Activated naive CD4-positive, alpha-beta T cell treated with anti-CD3 and anti-CD28 coated beads, Interleukin-2, amount 50 U/mL, for 24 hours (primary cell): Measurements from ENCODE around the gene BTNL3.
"Not testable (repeated sequence)": the region's sequence is repeated elsewhere in the genome, so short reads cannot be mapped to it uniquely, and the experiment has no call there.

Experiments used
- H3K27ac Mint-ChIP-seq: one replicate; pipeline ENCODE4 v1.8.0; 2021; ENCODE audit warnings: mild to moderate bottlenecking, mixed read lengths
- H3K27me3 Mint-ChIP-seq: one replicate; pipeline ENCODE4 v1.8.0; 2021; ENCODE audit warnings: mixed read lengths
- H3K36me3 Mint-ChIP-seq: one replicate; pipeline ENCODE4 v1.8.0; 2021; ENCODE audit warnings: mixed read lengths
- H3K4me1 Mint-ChIP-seq: one replicate; pipeline ENCODE4 v1.8.0; 2021; ENCODE audit warnings: mixed read lengths
- H3K4me3 Mint-ChIP-seq: one replicate; pipeline ENCODE4 v1.8.0; 2021; ENCODE audit warnings: mild to moderate bottlenecking, mixed read lengths
- H3K9me3 Mint-ChIP-seq: one replicate; pipeline ENCODE4 v1.8.0; 2021; ENCODE audit warnings: mixed read lengths

BTNL3 gene

DNA sequence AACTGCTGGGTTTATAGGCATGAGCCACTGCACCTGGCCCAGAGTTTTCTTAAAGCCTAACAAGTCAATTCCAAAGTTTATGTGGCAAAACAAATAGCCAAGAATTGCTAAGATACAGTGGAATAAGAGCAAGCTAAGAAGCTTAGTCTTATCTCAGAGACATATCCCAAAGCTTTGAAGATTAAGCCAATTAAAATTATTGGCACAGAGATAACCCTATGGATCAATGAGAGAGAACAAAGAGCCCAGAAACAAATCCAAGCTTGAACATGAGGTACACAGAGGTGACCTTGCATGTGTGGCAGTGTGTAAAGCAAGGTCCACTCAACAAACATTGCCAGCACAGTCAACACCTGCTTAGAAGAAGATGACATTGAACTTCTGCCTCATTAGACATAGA, 13.3 kb downstream of the BTNL3 start:
- H3K4me1 Mint-ChIP-seq, result no peaks in the 10 kb centered on the region
- no peak overlapping the region for H3K4me3 Mint-ChIP-seq
- no peaks in the 10 kb centered on the region for H3K9me3 Mint-ChIP-seq
- H3K27ac Mint-ChIP-seq, result no peak overlapping the region
- H3K27me3 Mint-ChIP-seq, result peaks cover 10% of the 10 kb centered on the region
- no peaks in the 10 kb centered on the region for H3K36me3 Mint-ChIP-seq

DNA sequence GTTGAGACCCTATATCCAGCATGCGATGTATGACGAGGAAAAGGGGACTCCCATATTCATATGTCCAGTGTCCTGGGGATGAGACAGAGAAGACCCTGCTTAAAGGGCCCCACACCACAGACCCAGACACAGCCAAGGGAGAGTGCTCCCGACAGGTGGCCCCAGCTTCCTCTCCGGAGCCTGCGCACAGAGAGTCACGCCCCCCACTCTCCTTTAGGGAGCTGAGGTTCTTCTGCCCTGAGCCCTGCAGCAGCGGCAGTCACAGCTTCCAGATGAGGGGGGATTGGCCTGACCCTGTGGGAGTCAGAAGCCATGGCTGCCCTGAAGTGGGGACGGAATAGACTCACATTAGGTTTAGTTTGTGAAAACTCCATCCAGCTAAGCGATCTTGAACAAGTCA, 17.1 kb downstream of the BTNL3 start:
- H3K4me3 Mint-ChIP-seq, result no peak overlapping the region
- H3K27ac Mint-ChIP-seq, result no peak overlapping the region
- peaks cover 8% of the 10 kb centered on the region for H3K27me3 Mint-ChIP-seq
- H3K4me1 Mint-ChIP-seq, result no peaks in the 10 kb centered on the region
- H3K9me3 Mint-ChIP-seq, result no peaks in the 10 kb centered on the region
- no peaks in the 10 kb centered on the region for H3K36me3 Mint-ChIP-seq

DNA sequence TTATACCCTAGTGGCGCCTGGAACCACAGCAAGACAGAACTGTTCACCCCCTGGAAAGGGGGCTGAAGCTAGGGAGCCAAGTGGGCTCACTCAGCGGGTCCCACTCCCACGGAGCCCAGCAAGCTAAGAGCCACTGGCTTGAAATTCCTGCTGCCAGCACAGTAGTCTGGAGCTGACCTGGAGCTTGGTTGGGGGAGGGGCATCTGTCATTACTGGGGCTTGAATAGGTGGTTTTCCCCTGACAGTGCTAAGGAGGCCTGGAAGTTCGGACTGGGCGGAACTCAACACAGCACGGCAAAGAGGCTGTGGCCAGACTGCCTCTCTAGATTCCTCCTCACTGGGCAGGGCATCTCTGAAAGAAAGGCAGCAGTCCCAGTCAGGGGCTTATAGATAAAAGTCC, 19.5 kb downstream of the BTNL3 start:
- Mint-ChIP-seq H3K36me3 (no peaks in the 10 kb centered on the region), H3K9me3 (no peaks in the 10 kb centered on the region), H3K27ac (no peak overlapping the region), H3K4me3 (no peak overlapping the region), H3K4me1 (no peaks in the 10 kb centered on the region), H3K27me3 (peaks cover 8% of the 10 kb centered on the region)

DNA sequence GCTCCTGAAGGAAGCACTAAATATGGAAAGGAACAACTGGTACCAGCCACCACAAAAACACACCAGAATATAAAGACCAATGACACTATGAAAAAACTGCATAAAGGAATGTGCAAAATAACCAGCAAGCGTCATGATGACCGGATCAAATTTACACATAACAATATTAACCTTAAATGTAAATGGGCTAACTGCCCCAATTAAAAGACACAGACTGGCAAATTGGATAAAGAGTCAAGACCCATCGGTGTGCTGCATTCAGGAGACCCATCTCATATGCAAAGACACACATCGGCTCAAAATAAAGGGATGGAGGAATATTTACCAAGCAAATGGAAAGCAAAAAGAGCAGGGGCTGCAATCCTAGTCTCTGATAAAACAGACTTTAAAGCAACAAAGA, 21.4 kb downstream of the BTNL3 start:
- peaks cover 11% of the 10 kb centered on the region for H3K27me3 Mint-ChIP-seq
- H3K4me1 Mint-ChIP-seq, H3K36me3 Mint-ChIP-seq, H3K27ac Mint-ChIP-seq, H3K4me3 Mint-ChIP-seq, H3K9me3 Mint-ChIP-seq: not testable (repeated sequence)

DNA sequence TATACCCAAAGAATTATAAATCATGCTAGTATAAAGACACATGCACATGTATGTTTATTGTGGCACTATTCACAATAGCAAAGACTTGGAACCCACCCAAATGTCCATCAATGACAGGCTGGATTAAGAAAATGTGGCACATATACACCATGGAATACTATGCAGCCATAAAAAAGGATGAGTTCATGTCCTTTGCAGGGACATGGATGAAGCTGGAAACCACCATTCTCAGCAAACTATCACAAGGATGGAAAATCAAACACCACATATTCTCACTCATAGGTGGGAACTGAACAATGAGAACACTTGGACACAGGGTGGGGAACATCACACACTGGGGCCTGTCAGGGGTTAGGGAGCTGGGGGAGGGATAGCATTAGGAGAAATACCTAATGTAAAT, 26.0 kb downstream of the BTNL3 start:
- H3K4me3 Mint-ChIP-seq, H3K27ac Mint-ChIP-seq, H3K9me3 Mint-ChIP-seq, H3K27me3 Mint-ChIP-seq, H3K4me1 Mint-ChIP-seq, H3K36me3 Mint-ChIP-seq: not testable (repeated sequence)

DNA sequence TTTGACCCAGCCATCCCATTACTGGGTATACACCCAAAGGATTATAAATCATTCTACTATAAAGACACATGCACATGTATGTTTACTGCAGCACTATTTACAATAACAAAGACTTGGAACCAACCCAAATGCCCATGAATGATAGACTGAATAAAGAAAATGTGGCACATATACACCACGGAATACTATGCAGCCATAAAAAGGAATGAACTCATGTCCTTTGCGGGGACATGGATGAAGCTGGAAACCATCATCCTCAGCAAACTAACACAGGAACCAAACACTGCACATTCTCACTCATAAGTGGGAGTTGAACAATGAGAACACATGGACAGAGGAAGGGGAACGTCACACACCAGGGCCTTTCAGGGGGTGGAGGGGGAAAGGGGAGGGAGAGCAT, 28.8 kb downstream of the BTNL3 start:
- H3K9me3 Mint-ChIP-seq, result peaks cover 13% of the 10 kb centered on the region
- not testable (repeated sequence) for H3K27ac Mint-ChIP-seq, H3K36me3 Mint-ChIP-seq, H3K4me3 Mint-ChIP-seq, H3K4me1 Mint-ChIP-seq, H3K27me3 Mint-ChIP-seq

DNA sequence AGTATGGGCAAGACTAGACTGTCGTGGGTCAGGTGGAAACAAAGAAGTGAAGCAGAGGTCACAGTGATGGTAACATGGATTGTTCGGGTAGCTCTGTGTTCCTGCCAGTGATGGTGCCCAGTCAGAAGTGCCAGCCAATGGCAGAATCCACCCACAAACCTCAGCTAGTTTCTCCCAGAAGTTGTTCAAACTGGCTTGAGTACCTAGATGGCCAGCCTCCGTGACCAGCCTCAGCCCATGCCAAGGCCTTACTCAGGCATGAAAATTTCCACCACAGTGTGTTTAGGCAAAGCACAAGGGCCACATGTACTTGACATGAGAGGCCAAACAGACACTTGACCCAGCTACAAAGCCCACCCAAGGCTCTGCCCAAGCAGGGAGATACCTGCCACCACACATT, 32.0 kb downstream of the BTNL3 start:
- peaks cover 13% of the 10 kb centered on the region for H3K9me3 Mint-ChIP-seq
- H3K27me3 Mint-ChIP-seq, result peaks cover 19% of the 10 kb centered on the region
- no peaks in the 10 kb centered on the region for H3K36me3 Mint-ChIP-seq
- H3K27ac Mint-ChIP-seq, result no peak overlapping the region
- H3K4me1 Mint-ChIP-seq, result no peaks in the 10 kb centered on the region
- H3K4me3 Mint-ChIP-seq, result no peak overlapping the region

DNA sequence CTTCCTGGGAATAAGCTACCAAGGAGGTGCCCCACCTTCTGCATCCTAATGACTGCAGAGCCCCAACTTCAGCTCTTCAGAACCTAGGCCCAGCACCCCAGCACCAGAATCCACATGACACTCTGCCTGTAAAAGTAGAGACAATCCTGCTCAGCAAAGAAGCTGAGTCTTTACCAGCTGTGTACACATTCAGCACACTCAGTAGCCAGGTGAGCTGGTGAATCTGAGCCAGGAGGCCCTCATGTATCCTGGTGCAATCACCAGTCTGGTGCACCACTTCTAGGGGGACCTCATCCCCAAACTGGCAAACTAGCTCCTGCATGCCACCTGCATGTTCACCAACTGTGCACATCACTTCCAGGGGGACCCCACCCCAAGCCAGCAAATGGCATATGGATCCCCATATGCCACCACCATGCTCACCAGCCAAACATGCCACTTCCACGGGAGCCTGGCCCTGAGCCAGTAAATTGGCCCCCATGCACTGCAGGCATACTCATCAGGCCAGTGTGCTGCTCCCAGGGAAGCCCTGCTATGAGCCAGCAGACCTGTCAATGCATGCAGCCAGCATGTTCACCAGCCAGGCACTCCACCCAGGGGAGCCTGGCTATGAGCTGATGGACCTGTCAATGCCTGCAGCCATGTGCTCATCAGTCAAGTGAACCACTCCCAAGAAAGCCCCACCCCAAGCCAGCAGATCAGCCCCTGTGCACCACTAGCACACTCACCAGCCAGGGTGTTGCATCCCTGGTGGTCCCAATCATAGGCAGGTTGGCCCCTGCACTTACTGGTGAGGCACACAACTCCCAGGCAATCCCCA, 35.8 kb downstream of the BTNL3 start:
- H3K4me3 Mint-ChIP-seq, result no peak overlapping the region

DNA sequence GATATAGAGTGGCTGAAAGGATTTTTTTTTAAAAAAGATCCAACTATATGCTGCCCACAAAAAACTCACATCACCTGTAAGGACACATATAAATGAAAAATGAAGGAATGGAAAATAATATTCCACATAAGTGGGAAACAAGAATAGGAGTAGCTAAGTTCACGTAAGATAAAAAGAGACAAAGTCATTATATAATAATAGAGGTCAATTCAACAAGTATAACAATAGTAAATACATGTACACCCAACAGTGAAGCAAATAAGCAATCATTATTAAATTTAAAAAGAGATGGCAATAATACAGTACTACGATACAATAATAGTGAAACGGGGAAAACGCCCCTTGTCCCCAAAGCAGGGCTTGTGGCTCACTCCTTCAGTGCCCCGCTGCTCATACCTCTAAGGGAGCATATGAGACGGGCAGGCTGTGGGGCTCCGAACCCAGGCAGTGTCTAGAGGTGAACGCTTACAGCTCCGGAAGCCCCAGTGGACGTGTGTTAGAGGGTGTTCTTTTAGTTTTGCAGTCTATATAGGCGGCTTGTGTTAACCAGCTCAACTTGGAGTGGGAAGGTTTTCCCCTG, 38.9 kb downstream of the BTNL3 start:
- H3K4me3 Mint-ChIP-seq, result no peak overlapping the region

More for the DNA sequence above, 35.8 kb downstream of the BTNL3 start:
- Mint-ChIP-seq H3K4me1 (no peaks in the 10 kb centered on the region), H3K36me3 (no peaks in the 10 kb centered on the region), H3K27me3 (peaks cover 21% of the 10 kb centered on the region), H3K27ac (no peak overlapping the region), H3K9me3 (peaks cover 13% of the 10 kb centered on the region)

DNA sequence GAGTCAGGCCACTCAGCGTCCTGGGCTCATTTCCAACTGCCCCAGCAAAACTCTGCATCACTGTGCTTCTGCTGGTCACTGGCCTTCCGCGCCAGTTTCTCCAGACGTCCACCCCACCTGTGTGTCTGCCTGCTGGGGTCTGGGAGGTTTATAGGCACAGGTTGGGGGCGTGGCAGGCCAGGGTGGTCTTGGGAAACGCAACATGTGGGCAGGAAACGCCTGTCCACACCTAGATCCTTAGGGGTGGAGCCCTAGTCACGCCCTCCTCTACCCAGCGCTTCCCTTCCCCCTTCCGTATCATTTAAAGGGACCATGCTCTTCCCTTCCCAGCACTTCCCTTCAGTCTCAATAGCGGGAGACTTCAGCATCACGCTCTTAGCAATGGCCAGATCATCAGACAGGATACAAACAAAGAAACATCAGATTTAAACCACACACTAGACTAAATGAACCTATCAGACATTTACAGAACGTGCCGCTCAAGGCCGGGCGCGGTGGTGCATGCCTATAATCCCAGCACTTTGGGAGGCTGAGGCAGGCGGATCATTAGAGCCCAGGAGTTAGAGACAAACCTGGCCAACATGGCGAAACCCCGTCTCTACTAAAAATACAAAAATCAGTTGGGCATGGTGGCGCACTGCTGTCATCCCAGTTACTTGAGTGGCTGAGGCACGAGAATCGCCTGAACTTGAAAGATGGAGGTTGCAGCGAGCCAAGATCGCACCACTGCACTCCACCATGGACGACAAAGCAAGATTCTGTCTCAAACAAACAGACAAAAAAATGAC, 39.6 kb downstream of the BTNL3 start:
- peaks cover 21% of the 10 kb centered on the region for H3K27me3 Mint-ChIP-seq
- no peaks in the 10 kb centered on the region for H3K36me3 Mint-ChIP-seq
- H3K27ac Mint-ChIP-seq, result no peak overlapping the region
- H3K4me3 Mint-ChIP-seq, result no peak overlapping the region
- no peaks in the 10 kb centered on the region for H3K9me3 Mint-ChIP-seq
- no peaks in the 10 kb centered on the region for H3K4me1 Mint-ChIP-seq

More for the DNA sequence above, 38.9 kb downstream of the BTNL3 start:
- Mint-ChIP-seq H3K9me3 (no peaks in the 10 kb centered on the region), H3K27ac (no peak overlapping the region), H3K36me3 (no peaks in the 10 kb centered on the region), H3K4me1 (no peaks in the 10 kb centered on the region), H3K27me3 (peaks cover 22% of the 10 kb centered on the region)

DNA sequence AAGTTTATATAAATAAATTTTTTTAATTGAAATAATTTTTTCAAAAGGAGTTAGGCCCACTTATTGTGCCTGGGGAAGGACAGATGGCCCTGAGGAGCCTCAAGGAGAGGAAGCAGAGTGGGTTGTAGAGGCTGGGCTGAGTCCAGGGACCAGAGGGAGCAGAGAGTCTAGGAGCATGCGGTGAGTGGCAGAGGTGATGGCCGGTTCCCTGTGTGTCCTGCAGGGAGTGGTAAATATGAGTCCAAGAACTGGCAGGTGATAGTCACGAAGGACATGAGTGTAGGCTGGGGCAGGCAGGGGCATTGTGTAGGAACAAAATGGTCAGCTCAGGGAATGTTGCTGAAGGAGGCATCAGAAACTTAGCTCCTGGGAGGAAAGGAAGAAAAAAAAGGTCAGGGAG, 43.1 kb downstream of the BTNL3 start:
- no peak overlapping the region for H3K4me3 Mint-ChIP-seq
- no peaks in the 10 kb centered on the region for H3K9me3 Mint-ChIP-seq
- no peak overlapping the region for H3K27ac Mint-ChIP-seq
- H3K27me3 Mint-ChIP-seq, result peaks cover 4% of the 10 kb centered on the region
- no peaks in the 10 kb centered on the region for H3K4me1 Mint-ChIP-seq
- no peaks in the 10 kb centered on the region for H3K36me3 Mint-ChIP-seq

DNA sequence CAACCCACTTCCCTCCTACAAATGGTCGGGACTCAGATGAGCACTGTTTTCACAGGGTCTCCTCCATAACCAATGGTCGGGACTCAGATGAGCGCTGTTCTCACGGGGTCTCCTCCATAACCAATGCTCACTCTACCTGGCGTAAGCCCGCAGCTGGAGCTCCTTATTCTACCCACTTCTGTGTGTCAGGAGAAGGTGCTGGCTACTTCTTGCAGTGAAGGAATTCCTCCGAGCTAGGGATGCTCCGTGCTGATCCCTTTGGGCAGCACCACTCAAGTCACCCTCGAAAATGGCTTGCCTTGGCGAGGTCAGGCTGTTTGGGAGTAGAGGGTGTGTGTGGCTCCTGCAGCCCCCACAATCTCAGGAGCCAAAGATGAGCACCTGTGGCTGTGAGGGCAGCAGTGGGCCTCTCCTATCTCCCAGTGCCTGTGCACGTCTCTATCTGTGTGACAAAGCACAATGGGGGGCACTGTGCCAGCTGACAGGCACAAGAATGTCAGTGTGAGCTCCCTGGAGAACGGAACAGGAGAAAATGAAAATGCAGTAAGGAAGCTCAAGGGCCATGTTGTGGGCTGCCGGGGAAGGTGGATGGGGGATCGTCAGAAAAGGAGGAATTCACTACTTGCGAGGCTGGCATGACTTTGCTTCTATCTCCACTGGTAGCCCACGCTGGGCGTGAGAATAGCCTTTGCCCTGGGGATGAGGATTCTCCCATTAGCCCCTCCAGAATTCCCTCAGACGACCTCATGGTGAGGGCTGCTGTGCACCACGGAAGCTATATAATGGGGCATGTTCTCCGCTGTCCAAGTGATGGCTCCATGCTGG, 47.6 kb downstream of the BTNL3 start:
- peaks cover 7% of the 10 kb centered on the region for H3K27me3 Mint-ChIP-seq
- H3K36me3 Mint-ChIP-seq, result no peaks in the 10 kb centered on the region
- H3K9me3 Mint-ChIP-seq, result no peaks in the 10 kb centered on the region
- no peak overlapping the region for H3K27ac Mint-ChIP-seq
- H3K4me3 Mint-ChIP-seq, result no peak overlapping the region
- H3K4me1 Mint-ChIP-seq, result no peaks in the 10 kb centered on the region

DNA sequence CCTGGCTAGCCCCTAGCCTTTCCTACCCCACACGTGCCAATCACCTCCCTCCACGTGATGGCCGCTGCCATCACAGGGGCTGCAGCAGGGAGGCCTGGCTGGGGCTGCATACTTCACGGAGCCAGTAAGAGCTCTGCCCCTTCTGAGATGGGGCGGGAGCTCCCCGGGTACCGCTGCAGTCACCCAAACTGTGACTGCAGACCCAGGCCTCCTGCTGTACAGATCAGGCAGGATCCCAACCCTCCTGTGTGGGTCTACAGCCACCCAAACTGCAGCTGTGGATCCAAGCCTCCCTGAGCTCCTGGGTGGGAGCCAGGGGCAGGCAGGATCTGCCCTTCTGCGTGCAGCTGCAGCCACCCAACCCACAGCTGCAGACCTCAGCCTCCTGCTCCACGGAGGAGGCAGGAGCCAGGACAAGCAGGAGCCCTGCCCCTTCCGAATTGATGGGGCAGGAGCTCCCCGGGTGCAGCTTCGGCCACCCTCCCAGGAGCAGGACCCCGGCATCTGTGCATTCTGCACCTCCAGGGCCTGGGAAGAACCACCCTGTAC, 48.2 kb downstream of the BTNL3 start:
- Mint-ChIP-seq H3K27ac (no peak overlapping the region), H3K4me3 (no peak overlapping the region), H3K36me3 (no peaks in the 10 kb centered on the region), H3K27me3 (peaks cover 7% of the 10 kb centered on the region), H3K4me1 (no peaks in the 10 kb centered on the region), H3K9me3 (no peaks in the 10 kb centered on the region)

DNA sequence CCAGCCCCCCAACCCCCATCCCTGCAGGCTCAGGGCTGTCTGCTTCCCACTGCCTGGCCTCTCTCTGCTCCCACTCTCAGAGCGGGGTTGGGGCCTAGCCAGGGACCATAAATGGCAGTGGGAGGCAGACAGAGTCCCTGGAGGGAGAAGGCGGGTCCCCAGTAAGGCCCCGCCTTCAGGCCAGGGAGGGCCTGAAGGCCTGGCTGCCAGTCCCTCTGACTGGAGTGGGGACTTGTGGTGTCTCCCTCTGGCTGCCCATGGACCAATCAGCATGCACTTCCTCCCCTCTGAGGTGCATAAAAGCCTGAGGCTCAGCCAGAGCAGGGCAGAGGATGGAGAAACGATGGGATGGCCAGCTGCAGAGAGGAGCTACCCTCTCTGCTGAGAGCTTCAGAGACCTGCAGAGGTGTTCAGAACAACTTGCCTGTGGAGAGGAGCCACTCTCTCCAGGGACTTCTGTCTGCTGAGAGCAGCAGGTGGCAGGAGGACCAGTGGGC, 48.8 kb downstream of the BTNL3 start:
- Mint-ChIP-seq H3K36me3 (no peaks in the 10 kb centered on the region), H3K27me3 (peaks cover 8% of the 10 kb centered on the region), H3K4me3 (no peak overlapping the region), H3K9me3 (no peaks in the 10 kb centered on the region), H3K27ac (no peak overlapping the region), H3K4me1 (no peaks in the 10 kb centered on the region)

DNA sequence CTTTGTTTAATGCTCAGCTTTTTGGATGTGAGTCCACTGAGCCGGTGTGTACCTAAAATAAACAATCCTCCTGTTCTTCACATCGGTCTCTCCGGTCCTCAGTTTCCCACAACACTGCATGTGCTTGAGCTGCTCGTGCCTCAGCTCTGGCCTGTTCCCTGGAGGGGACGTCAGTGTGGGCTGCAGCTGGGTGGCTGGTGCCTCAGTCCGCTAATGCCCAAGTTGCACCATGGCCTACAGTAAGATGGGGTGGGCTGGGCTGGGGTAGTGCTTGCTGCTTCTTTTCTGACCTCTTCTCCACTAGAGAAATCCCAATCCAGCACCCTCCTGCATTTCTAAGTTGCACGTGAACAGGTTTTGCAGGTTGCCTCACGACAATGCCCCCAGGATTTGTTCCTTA, 50.8 kb downstream of the BTNL3 start:
- Mint-ChIP-seq H3K9me3 (no peaks in the 10 kb centered on the region), H3K36me3 (no peaks in the 10 kb centered on the region), H3K27ac (no peak overlapping the region), H3K4me1 (no peaks in the 10 kb centered on the region), H3K27me3 (peaks cover 15% of the 10 kb centered on the region), H3K4me3 (no peak overlapping the region)
